Caco-2 (cell line): ENCODE data around the gene NPBWR2. TPM values are rescaled to one million over a fixed set of nuclear protein-coding genes. Genes with fewer than 3 reads are reported as not detected.
A peak's percentile ranks its signal among the peaks of the same experiment; 100 is the strongest.

ENCODE experiments used
- microRNA-seq: library from miRNA; unstranded; fragments of <30 nt; microRNA quantifications from one replicate; pipeline ENCODE4 v1.2.0, GENCODE V29; 2022
- total RNA-seq: library from RNA; stranded (reverse); gene quantifications from 2 replicates; pipeline ENCODE4 v1.2.3, GENCODE V29; 2022

Gene NPBWR2
- total RNA-seq, 1 experiment from 2014 or later = not detected

Small RNA genes lying within 50 kb of the gene (microRNA-seq; reads per million reads assigned to microRNA genes)
- gene MIR6813 = 4.1 reads per million, percentile 27 among the genes with 10 or more reads in this experiment

Other genes with a start within 250 kb of the NPBWR2 start
- 0.27 TPM in 1 of 2 replicates, not detected in the other for gene ABHD16B, start 246.1 kb downstream of the NPBWR2 start, total RNA-seq
- gene TPD52L2, start 242.3 kb downstream of the NPBWR2 start, total RNA-seq = 286 and 293 TPM in 2 replicates
- gene DNAJC5, start 212.4 kb downstream of the NPBWR2 start, total RNA-seq = 117 and 124 TPM in 2 replicates
- 101 and 113 TPM in 2 replicates for gene UCKL1, start 151.1 kb downstream of the NPBWR2 start, total RNA-seq
- gene ZNF512B, start 137.6 kb downstream of the NPBWR2 start, total RNA-seq = 40.0 and 47.9 TPM in 2 replicates
- 13.4 and 13.6 TPM in 2 replicates for gene SAMD10, start 127.9 kb downstream of the NPBWR2 start, total RNA-seq
- gene PRPF6, start 126.4 kb downstream of the NPBWR2 start, total RNA-seq = 176 and 181 TPM in 2 replicates
- gene C20orf204, start 71.4 kb downstream of the NPBWR2 start, total RNA-seq = 3.2 and 3.3 TPM in 2 replicates
- 0.44 and 0.84 TPM in 2 replicates for gene SOX18, start 57.9 kb downstream of the NPBWR2 start, total RNA-seq
- gene TCEA2, start 44.4 kb downstream of the NPBWR2 start, total RNA-seq = 39.9 and 48.3 TPM in 2 replicates
- gene RGS19, start 28.0 kb downstream of the NPBWR2 start, total RNA-seq = 29.3 and 34.3 TPM in 2 replicates
- gene OPRL1, start 27.5 kb downstream of the NPBWR2 start, total RNA-seq = 0.51 and 0.59 TPM in 2 replicates
- gene LKAAEAR1, start 23.2 kb downstream of the NPBWR2 start, total RNA-seq = not detected in 2 replicates
- 0.25 and 0.65 TPM in 2 replicates for gene MYT1, start 56.9 kb upstream of the NPBWR2 start, total RNA-seq
- gene PCMTD2, start 148.2 kb upstream of the NPBWR2 start, total RNA-seq = 79.5 and 101 TPM in 2 replicates